GM19468 (cell line): ENCODE results near the gene HOXC9.

Experiments
- ATAC-seq: cut with Tn5 transposase; IDR thresholded peaks from one replicate; pipeline ENCODE4 v1.9.1; 2021; ENCODE audit warnings: mild to moderate bottlenecking, moderate library complexity, moderate number of reproducible peaks; ENCODE audit not compliant: unreplicated experiment; ENCODE audit errors: extremely low read depth

HOXC9 gene

GRCh38 chr12:54000116-54001114, at the start of gene HOXC9:
HOXC9 (plus strand) TSS chr12:54000161; CDS start chr12:54000189, 28 bp downstream.
- ATAC-seq, result no peak

GRCh38 chr12:53950437-53950773, 49.6 kb upstream of the HOXC9 start:
- ATAC-seq, result no peak

- no peak for ATAC-seq
Measured at GRCh38 chr12:53950789-53951576, 49.0 kb upstream of the HOXC9 start.

GRCh38 chr12:53951577-53952334, 48.2 kb upstream of the HOXC9 start:
- no peak for ATAC-seq

- no peak for ATAC-seq
Measured at GRCh38 chr12:53952335-53952694, 47.6 kb upstream of the HOXC9 start.

GRCh38 chr12:53952871-53953734, 46.9 kb upstream of the HOXC9 start:
- ATAC-seq, result no peak

- ATAC-seq, result no peak
Measured at GRCh38 chr12:53953831-53954693, 45.9 kb upstream of the HOXC9 start.

- no peak for ATAC-seq
Measured at GRCh38 chr12:53954694-53955035, 45.3 kb upstream of the HOXC9 start, which contains the start of gene HOXC12. HOXC12 (plus strand) TSS chr12:53954903; CDS start chr12:53954930, 27 bp downstream.

- ATAC-seq, result no peak
Measured at GRCh38 chr12:53955036-53955775, 44.8 kb upstream of the HOXC9 start.

- no peak for ATAC-seq
Measured at GRCh38 chr12:53955776-53956250, 44.1 kb upstream of the HOXC9 start.

- ATAC-seq, result no peak
Measured at GRCh38 chr12:53956251-53956887, 43.6 kb upstream of the HOXC9 start.

GRCh38 chr12:53956914-53957536, 42.9 kb upstream of the HOXC9 start:
- no peak for ATAC-seq

GRCh38 chr12:53958128-53958527, 41.8 kb upstream of the HOXC9 start:
- no peak for ATAC-seq

- no peak for ATAC-seq
Measured at GRCh38 chr12:53959314-53959713, 40.6 kb upstream of the HOXC9 start.

- ATAC-seq, result no peak
Measured at GRCh38 chr12:53960187-53961024, 39.6 kb upstream of the HOXC9 start.
